ENCODE results near the gene CCNQ.

- TF ChIP-seq CTCF (optimal IDR thresholded peaks at IDR 0.05 in 1 of 3, IDR thresholded peaks at IDR 0.05 in 1 of 3, conservative IDR thresholded peaks at IDR 0.05 in 1 of 3; ENCODE audit: extremely low read depth in 1 of 3, insufficient read depth in 2 of 3, low read length in 3 of 3) (no peak), EZH2 (IDR thresholded peaks at IDR 0.05; ENCODE audit: low read length) (no peak)
These were observed 1.8 kb downstream of the CCNQ start for GRCh38 chrX:153596981-153597750.
